Measurements from ENCODE around the gene SLC15A1. TPM values are rescaled to one million over a fixed set of nuclear protein-coding genes. Genes with fewer than 3 reads are reported as not detected.
A peak's percentile ranks its signal among the peaks of the same experiment; 100 is the strongest.

Gene SLC15A1
- total and polyA plus RNA-seq, 8 donors, result 0.15 to 9.9 (median 0.19) TPM; not detected in 5

DNA sequence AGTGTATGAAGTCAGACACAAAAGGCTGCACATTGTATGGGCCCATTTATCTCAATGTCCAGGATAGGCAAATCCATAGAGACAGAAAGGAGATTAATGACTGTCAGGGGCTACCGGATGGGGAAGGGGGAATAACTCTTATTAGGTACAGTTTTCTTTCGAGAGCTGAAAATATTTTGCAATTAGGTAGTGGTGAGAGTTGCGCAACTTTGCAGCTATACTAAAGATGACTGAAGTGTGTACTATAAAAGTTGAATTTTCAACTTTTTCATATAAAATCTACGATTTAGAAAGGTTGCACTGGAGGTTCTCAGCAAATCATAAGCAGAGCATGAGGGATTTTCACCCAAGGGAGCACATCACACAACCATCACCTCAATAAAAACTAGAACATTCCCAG is 16.1 kb upstream of the SLC15A1 start:
- TF ChIP-seq CTCF (IDR thresholded peaks at IDR 0.05) (no peak), POLR2A (IDR thresholded peaks at IDR 0.05) (no peak), EP300 (IDR thresholded peaks at IDR 0.05) (no peak), POLR2AphosphoS5 (IDR thresholded peaks at IDR 0.05) (no peak)
- 81 to 88% (median 83%) methylated on average over 4 of the region's 4 CpGs for WGBS, 5 donors
- intact Hi-C loops (cut with DNase I; ENCODE audit: low total_unique reads), result no loop called here
- no peaks in the 10 kb centered on the region for H3K36me3 ChIP-seq
- no peak overlapping the region for H3K27ac ChIP-seq
- no peaks in the 10 kb centered on the region for H3K9me3 ChIP-seq
- peaks cover 0 to 5% (median 3%) of the 10 kb centered on the region in 3 donors for H3K27me3 ChIP-seq
- no peak overlapping the region for H3K4me3 ChIP-seq
- no peak for DNase-seq
- H3K4me1 ChIP-seq, result peaks cover 0 to 9% (median 0%) of the 10 kb centered on the region in 4 donors

DNA sequence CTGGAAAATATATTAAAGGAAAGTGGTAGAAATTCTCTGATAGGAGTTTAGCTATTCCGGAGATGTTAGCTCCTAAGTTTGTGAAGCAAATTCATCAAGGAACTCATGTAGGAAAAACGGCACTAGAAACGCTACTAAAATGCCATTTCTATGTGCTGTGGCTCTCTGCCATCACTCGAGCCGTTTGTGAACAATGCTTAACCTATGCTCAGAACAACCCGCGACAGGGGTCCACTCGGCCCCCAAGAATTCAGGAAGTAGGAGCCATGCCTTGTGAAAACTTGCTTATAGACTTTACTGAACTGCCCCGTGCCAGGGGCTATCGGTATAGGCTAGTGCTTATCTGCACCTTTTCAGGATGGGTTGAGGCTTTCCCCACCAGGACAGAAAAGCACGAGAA is 14.2 kb upstream of the SLC15A1 start:
- WGBS, 5 donors, result 34 to 51% (median 37%) methylated on average over 11 of the region's 11 CpGs
- H3K4me1 ChIP-seq, result peaks cover 0 to 9% (median 3%) of the 10 kb centered on the region in 4 donors
- H3K36me3 ChIP-seq, result no peaks in the 10 kb centered on the region
- H3K9me3 ChIP-seq, result no peaks in the 10 kb centered on the region
- no peak for DNase-seq
- H3K27me3 ChIP-seq, result peaks cover 0 to 5% (median 3%) of the 10 kb centered on the region in 3 donors
- intact Hi-C loops (cut with DNase I; ENCODE audit: low total_unique reads), result no loop called here
- no peak overlapping the region for H3K4me3 ChIP-seq
- H3K27ac ChIP-seq, result no peak overlapping the region
- TF ChIP-seq POLR2AphosphoS5 (IDR thresholded peaks at IDR 0.05), result no peak
- no peak for TF ChIP-seq POLR2A (IDR thresholded peaks at IDR 0.05)
- no peak for TF ChIP-seq EP300 (IDR thresholded peaks at IDR 0.05)
- TF ChIP-seq CTCF (IDR thresholded peaks at IDR 0.05), result no peak

DNA sequence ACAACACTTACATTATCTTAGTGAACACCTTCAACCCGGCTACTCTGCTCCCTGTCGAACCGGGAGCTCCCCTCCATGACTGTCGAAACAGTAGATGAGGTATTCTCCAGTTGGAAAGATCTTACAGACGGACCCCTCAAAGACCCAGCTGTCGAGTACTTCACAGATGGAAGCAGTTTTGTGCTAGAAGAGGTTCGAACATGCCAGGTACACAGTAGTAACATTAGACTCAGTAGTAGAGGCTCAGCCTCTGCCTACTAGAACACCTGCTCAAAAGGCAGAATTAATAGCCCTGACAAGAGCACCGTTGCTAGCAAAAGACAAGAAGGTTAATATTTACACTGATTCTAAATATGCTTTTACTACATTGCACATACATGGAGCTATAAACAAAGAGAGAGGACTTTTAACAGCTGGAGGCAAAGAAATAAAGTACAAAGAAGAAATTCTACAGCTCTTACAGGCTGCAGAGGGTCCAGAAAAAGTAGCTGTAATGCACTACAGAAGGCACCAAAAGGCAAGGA is 13.6 kb upstream of the SLC15A1 start:
- intact Hi-C loops (cut with DNase I; ENCODE audit: low total_unique reads), result no loop called here
- Histone ChIP-seq H3K27me3 (peaks cover 0 to 5% (median 3%) of the 10 kb centered on the region in 3 donors), H3K4me1 (peaks cover 0 to 12% (median 6%) of the 10 kb centered on the region in 4 donors), H3K9me3 (no peaks in the 10 kb centered on the region), H3K4me3 (no peak overlapping the region), H3K36me3 (no peaks in the 10 kb centered on the region), H3K27ac (no peak overlapping the region)
- peak in 1 of 2 donors; percentile 30 for DNase-seq
- 77 to 83% (median 79%) methylated on average over 8 of the region's 8 CpGs for WGBS, 5 donors
- no peak for TF ChIP-seq POLR2AphosphoS5 (IDR thresholded peaks at IDR 0.05)
- TF ChIP-seq CTCF (IDR thresholded peaks at IDR 0.05), result no peak
- no peak for TF ChIP-seq EP300 (IDR thresholded peaks at IDR 0.05)

DNA sequence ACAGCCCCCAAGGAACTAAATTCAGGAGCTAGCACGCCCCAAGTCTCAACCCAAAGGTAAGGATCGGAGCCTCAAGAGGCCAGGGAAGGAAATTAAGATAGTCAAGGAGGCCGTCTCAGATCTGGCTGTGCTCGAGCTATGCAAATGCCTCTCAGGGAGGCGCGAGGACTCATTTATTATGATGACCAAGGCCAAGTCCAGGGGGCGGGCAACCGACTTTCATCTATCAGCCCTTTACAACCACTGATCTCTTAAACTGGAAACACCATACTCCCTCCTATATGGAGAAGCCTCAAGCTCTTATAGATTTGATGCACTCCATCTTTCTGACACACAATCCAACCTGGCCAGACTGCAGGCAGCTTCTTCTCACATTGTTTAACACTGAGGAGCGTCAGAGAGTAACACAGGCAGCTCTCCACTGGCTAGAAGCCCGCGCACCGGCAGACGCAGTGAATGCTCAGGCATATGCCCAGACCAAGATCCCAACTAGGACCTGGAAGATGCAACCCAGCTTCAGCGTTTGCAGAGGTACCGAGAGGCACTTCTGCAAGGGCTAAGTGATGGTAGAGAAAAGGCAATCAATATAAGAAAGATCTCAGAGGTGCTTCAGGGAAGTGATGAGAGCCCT is 9.6 kb upstream of the SLC15A1 start:
- H3K36me3 ChIP-seq, result no peaks in the 10 kb centered on the region
- no peak for DNase-seq
- H3K4me3 ChIP-seq, result peak overlapping the region; percentile 25 to 42 (median 28)
- H3K4me1 ChIP-seq, result peaks cover 0 to 12% (median 6%) of the 10 kb centered on the region in 4 donors
- H3K27ac ChIP-seq, result no peak overlapping the region
- peaks cover 0 to 4% (median 0%) of the 10 kb centered on the region in 3 donors for H3K27me3 ChIP-seq
- intact Hi-C loops (cut with DNase I; ENCODE audit: low total_unique reads), result no loop called here
- WGBS, 5 donors, result 69 to 77% (median 70%) methylated on average over 15 of the region's 15 CpGs
- TF ChIP-seq POLR2A (IDR thresholded peaks at IDR 0.05) (no peak), CTCF (IDR thresholded peaks at IDR 0.05) (no peak), EP300 (IDR thresholded peaks at IDR 0.05) (no peak), POLR2AphosphoS5 (IDR thresholded peaks at IDR 0.05) (no peak)
- no peaks in the 10 kb centered on the region for H3K9me3 ChIP-seq
